Skeletal muscle tissue (tissue), 4 donors: Measurements from ENCODE around the gene MLXIPL. TPM values are rescaled to one million over a fixed set of nuclear protein-coding genes. Genes with fewer than 3 reads are reported as not detected.
A peak's percentile ranks its signal among the peaks of the same experiment; 100 is the strongest.
"Not testable (repeated sequence)": the region's sequence is repeated elsewhere in the genome, so short reads cannot be mapped to it uniquely, and the experiment has no call there.

Experiments
- H3K27ac ChIP-seq: one replicate; pipeline ENCODE4 v1.7.0; 2013; ENCODE audit warnings: mild to moderate bottlenecking, low read depth, low read length, inconsistent platforms
- H3K27me3 ChIP-seq, 3 donors: one replicate each; pipeline ENCODE4 v1.7.0; 2013; ENCODE audit warnings: low read length in 3 of 3; ENCODE audit not compliant: control insufficient read depth in 3 of 3, insufficient read depth in 3 of 3
- H3K36me3 ChIP-seq, 3 donors: one replicate each; pipeline ENCODE4 v1.7.0; 2013; ENCODE audit warnings: low read length in 3 of 3; ENCODE audit not compliant: control insufficient read depth in 3 of 3, insufficient read depth in 3 of 3
- H3K4me1 ChIP-seq, 3 donors: one replicate each; pipeline ENCODE4 v1.7.0; 2013; ENCODE audit warnings: low read length in 3 of 3, mild to moderate bottlenecking in 3 of 3; ENCODE audit not compliant: control insufficient read depth in 3 of 3, insufficient read depth in 3 of 3
- H3K4me3 ChIP-seq, 3 donors: one replicate each; pipeline ENCODE4 v1.7.0; 2013; ENCODE audit warnings: low read length in 3 of 3
- H3K9ac ChIP-seq, 3 donors: one replicate each; pipeline ENCODE4 v1.7.0; 2013; ENCODE audit warnings: low read length in 3 of 3, mild to moderate bottlenecking in 3 of 3, moderate library complexity in 2 of 3, low read depth in 1 of 3
- H3K9me3 ChIP-seq, 3 donors: one replicate each; pipeline ENCODE4 v1.7.0; 2013; ENCODE audit warnings: low read length in 3 of 3; ENCODE audit not compliant: control insufficient read depth in 3 of 3
- total RNA-seq: library from RNA; depleted of rRNA; stranded (reverse); fragments of >200 nt; gene quantifications from one replicate; pipeline ENCODE4 v1.2.3, GENCODE V29; 2014
- donor health status: Osteomylitis.

The MLXIPL gene
- total RNA-seq, 1 donor from 2014 or later = 1.6 TPM

DNA sequence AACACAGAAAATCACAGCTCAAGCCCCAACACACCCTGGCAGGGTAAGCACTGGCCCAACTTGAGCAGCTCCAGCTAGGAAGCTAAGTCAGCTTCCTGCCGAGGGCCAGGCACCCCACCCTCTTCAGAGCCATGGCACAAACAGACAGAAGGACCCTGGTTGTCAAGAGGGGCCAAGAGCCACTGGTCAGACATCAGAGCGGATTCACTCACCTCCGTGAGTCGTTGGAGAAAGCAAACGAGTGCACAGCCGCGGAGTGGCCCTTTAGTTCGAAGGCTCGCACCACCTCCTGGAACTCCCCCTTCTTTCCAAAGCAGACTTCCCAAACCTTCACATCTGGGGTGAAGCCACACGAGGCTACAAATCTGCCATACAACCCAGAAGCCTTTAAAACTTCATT lies 53.3 kb downstream of the MLXIPL start:
- Histone ChIP-seq H3K36me3 (peaks cover 43 to 50% (median 47%) of the 10 kb centered on the region in 3 donors), H3K27ac (no peak overlapping the region), H3K4me1 (peaks cover 0 to 2% (median 0%) of the 10 kb centered on the region in 3 donors), H3K9me3 (no peaks in the 10 kb centered on the region), H3K4me3 (no peak overlapping the region), H3K9ac (no peak overlapping the region), H3K27me3 (no peaks in the 10 kb centered on the region)

- no peak overlapping the region for H3K4me3 ChIP-seq
- H3K9ac ChIP-seq = no peak overlapping the region
- peaks cover 43 to 47% (median 47%) of the 10 kb centered on the region in 3 donors for H3K36me3 ChIP-seq
- no peaks in the 10 kb centered on the region for H3K27me3 ChIP-seq
- H3K27ac ChIP-seq = no peak overlapping the region
- no peaks in the 10 kb centered on the region for H3K9me3 ChIP-seq
- H3K4me1 ChIP-seq = peaks cover 0 to 7% (median 0%) of the 10 kb centered on the region in 3 donors
Observed at GRCh38 chr7:73570521-73570920, 53.8 kb downstream of the MLXIPL start.

- peaks cover 36 to 42% (median 39%) of the 10 kb centered on the region in 3 donors for H3K36me3 ChIP-seq
- peaks cover 0 to 9% (median 0%) of the 10 kb centered on the region in 3 donors for H3K4me1 ChIP-seq
- H3K4me3 ChIP-seq = no peak overlapping the region
Observed at GRCh38 chr7:73569042-73569608, 55.2 kb downstream of the MLXIPL start.

GRCh38 chr7:73567846-73568685 lies 56.3 kb downstream of the MLXIPL start:
- H3K27ac ChIP-seq = no peak overlapping the region
- H3K27me3 ChIP-seq = no peaks in the 10 kb centered on the region
- H3K9ac ChIP-seq = peak overlapping the region in 1 of 3 donors; percentile 26
- H3K4me3 ChIP-seq = no peak overlapping the region
- H3K36me3 ChIP-seq = peaks cover 26 to 31% (median 29%) of the 10 kb centered on the region in 3 donors
- peaks cover 0 to 9% (median 0%) of the 10 kb centered on the region in 3 donors for H3K4me1 ChIP-seq
- no peaks in the 10 kb centered on the region for H3K9me3 ChIP-seq

More at GRCh38 chr7:73569042-73569608, 55.2 kb downstream of the MLXIPL start:
- Histone ChIP-seq H3K27me3 (no peaks in the 10 kb centered on the region), H3K27ac (no peak overlapping the region), H3K9ac (no peak overlapping the region), H3K9me3 (no peaks in the 10 kb centered on the region)

- Histone ChIP-seq H3K9ac (no peak overlapping the region), H3K27me3 (no peaks in the 10 kb centered on the region), H3K4me3 (no peak overlapping the region), H3K27ac (no peak overlapping the region), H3K9me3 (no peaks in the 10 kb centered on the region), H3K36me3 (peaks cover 16 to 22% (median 19%) of the 10 kb centered on the region in 3 donors), H3K4me1 (peaks cover 0 to 9% (median 0%) of the 10 kb centered on the region in 3 donors)
Observed at GRCh38 chr7:73567140-73567539, 57.2 kb downstream of the MLXIPL start.

DNA sequence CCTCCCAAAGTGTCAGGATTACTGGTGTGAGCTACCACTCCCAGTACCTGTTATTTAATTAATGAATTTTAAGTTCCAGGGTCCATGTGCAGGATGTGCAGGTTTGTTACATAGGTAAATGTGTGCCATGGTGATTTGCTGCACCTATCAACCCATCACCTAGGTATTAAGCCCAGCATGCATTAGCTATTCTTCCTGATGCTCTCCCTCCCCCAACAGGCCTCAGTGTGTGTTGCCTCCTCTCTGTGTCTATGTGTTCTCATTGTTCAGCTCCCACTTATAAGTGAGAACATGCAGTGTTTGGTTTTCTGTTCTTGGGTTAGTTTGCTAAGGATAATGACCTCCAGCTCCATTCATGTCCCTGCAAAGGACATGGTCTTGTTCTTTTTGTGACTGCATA lies 57.9 kb downstream of the MLXIPL start:
- Histone ChIP-seq H3K9ac (peak overlapping the region in 1 of 3 donors; percentile 58), H3K36me3 (peaks cover 14 to 18% (median 15%) of the 10 kb centered on the region in 3 donors), H3K4me3 (peak overlapping the region in 2 of 3 donors; percentile 54 to 66)
- not testable (repeated sequence) for H3K27me3 ChIP-seq, H3K9me3 ChIP-seq, H3K4me1 ChIP-seq, H3K27ac ChIP-seq

- peaks cover 0 to 9% (median 0%) of the 10 kb centered on the region in 3 donors for H3K4me1 ChIP-seq
- H3K9me3 ChIP-seq = no peaks in the 10 kb centered on the region
- H3K4me3 ChIP-seq = peak overlapping the region; percentile 52 to 66 (median 54)
- H3K27ac ChIP-seq = no peak overlapping the region
- peak overlapping the region in 2 of 3 donors; percentile 58 for H3K9ac ChIP-seq
- no peaks in the 10 kb centered on the region for H3K27me3 ChIP-seq
- peaks cover 9 to 14% (median 11%) of the 10 kb centered on the region in 3 donors for H3K36me3 ChIP-seq
Observed at GRCh38 chr7:73565675-73566340, 58.5 kb downstream of the MLXIPL start.

DNA sequence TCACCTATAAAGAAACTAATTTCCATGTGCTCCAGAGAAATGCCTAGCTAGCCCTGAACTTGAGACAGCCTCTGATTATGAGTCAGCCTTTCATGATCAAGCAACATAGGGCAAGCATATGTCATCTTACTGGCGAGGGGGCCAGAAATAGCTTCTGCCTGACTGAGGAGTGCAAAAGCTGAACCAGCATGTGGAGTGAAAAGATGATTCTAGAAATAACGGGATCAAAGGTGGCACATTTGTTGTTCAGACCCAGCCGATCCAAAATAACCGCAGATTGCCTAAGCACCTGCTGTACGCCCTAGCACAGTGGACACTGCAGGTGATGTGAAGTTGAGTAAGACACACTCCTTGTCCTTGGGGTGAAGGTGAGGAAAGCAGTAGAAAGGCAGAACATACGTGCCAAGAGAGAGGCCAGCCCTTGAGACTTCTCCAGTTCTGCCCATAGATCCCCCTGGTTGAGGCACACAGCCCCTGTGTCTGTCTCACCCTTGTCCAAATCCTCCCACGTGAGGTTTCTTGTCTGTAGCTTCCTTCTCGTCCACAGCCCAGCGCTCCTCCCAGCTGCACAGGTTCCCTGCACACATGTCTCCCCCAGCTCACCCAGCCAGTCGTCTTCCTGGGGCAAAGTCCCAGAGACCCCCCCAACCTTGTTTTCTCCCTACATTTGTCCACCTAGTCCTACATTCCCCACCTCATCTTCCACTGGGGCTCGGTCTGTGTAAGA lies 64.0 kb downstream of the MLXIPL start:
- Histone ChIP-seq H3K9ac (peak overlapping the region in 2 of 3 donors; percentile 0 to 33), H3K4me1 (peaks cover 19 to 34% (median 25%) of the 10 kb centered on the region in 3 donors), H3K4me3 (peak overlapping the region in 1 of 3 donors; percentile 13), H3K9me3 (no peaks in the 10 kb centered on the region), H3K27me3 (no peaks in the 10 kb centered on the region), H3K27ac (peak overlapping the region; percentile 77), H3K36me3 (no peaks in the 10 kb centered on the region)

DNA sequence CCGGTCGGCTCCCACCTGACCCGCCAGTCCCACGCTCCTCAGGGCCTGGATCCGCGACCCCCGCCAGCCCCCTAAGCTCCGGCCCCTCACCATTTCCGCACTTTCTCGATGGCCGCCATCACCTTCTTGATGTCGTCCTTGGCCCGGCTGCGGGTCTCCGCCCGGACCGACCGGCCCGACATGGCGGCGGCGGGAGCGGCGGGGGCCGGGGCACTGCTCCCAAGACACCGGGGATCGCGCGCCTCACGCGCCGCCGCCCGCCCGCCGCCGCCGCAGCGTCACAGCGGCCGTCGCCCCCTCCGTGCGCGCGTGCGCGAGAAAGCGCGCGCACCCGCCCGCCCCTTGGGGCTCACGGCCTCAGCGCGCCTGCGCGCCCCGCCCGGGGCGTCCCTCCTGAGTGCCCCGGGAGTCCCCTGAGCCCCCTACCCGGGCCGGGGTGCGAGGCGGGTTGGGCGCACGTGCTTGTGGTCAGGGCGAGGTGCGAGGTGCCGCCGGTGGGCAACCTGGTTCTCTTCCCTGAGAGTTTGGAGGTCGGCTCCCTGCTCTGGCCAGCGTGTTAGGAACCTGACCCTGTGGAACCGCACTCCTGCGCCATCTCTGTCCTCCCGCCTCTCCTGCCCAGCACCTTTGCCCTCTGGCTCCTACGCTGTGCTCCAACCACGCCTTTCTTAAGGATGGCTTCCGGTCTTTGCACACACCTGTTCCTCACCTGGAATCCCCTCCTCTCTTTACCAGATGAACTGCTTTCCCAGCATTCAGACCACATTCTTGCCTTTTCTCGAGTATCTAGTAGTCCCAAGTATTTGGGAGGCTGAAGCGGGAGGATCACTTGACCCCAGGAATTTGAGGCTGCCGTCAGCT lies 66.7 kb downstream of the MLXIPL start, which contains the start of gene BCL7B:
TSS of gene BCL7B (minus strand) at position 294 of the 861 bp plus-strand sequence. CDS start at position 182, 112 bp downstream.
- Histone ChIP-seq H3K4me3 (peak within 1 kb of the TSS; percentile 89 to 94 (median 90)), H3K36me3 (peaks cover 3 to 8% (median 5%) of the 10 kb centered on the region in 3 donors), H3K27ac (peak within 1 kb of the TSS; percentile 97), H3K4me1 (peaks cover 23 to 48% (median 35%) of the 10 kb centered on the region in 3 donors), H3K9ac (peak within 1 kb of the TSS; percentile 88 to 96 (median 91)), H3K27me3 (no peaks in the 10 kb centered on the region), H3K9me3 (no peaks in the 10 kb centered on the region)
